ENCODE results near the gene ST6GALNAC1.

DNA sequence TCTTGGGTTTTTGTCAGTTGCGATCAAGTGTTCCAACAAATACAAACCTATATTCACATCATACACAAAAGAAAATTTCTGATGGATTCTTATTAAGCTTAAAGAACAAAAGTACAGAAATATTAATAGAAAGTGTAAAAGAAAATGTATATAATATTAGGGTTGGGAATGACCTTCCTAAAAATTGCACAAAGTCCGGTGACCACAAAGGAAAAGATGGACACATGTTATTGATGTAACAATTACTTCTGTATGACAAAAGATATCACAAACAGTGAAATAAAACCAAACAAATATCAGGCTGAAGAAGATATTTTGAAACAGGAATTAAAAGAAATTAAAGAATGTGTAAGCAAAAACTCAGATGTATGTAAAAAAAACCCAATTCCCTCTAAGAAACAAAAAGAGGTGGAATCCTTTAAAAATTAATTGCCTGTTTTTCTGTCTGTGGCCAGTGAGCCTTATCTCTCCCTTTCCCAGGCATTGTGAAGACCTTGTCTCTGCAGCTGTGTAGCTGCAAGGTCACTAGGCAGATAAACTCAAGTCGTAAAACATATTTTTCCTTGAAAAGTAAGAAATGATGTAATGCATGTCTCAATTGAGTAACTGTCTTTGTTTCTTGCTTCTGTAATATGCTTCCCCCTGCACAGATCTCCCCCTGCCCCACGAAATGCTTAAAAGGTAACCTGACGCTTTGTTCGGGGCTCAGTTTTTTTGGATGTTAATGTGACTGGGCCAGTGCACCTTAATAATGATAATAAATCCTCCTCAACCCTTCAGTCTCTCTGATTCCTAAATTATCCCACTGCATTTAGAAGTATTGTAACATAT, 2.8 kb downstream of the ST6GALNAC1 start:
- TF ChIP-seq POLR2A (IDR thresholded peaks at IDR 0.05) = no peak
- no peak for TF ChIP-seq CTCF (IDR thresholded peaks at IDR 0.05)
